Peyer's patch (tissue), 4 donors: ENCODE data around the gene SURF4. TPM values are rescaled to one million over a fixed set of nuclear protein-coding genes. Genes with fewer than 3 reads are reported as not detected.
A peak's percentile ranks its signal among the peaks of the same experiment; 100 is the strongest.

Experiments
- DNase-seq, 3 donors: peaks; one replicate each; pipeline ENCODE4 v3.0.0-alpha.2; 2017 to 2019
- H3K27ac ChIP-seq, 4 donors: fragments of 200-600 bp; sonication (generic); one replicate each; pipeline ENCODE4 v1.5.1; 2016 to 2019
- H3K27me3 ChIP-seq, 2 donors: fragments of 200-600 bp; sonication (generic); one replicate each; pipeline ENCODE4 v1.5.1; 2019
- H3K36me3 ChIP-seq, 3 donors: fragments of 200-600 bp; sonication (generic); one replicate each; pipeline ENCODE4 v1.5.1; 2016 to 2019
- H3K4me1 ChIP-seq, 4 donors: fragments of 200-600 bp; sonication (generic); one replicate each; pipeline ENCODE4 v1.5.1; 2016 to 2019
- H3K4me3 ChIP-seq, 4 donors: fragments of 200-600 bp; sonication (generic); 1 replicate in 3 of 4; 2 replicates in 1 of 4; pipeline ENCODE4 v1.5.1; 2016 to 2019; ENCODE audit warnings: mild to moderate bottlenecking in 1 of 4
- H3K9me3 ChIP-seq, 4 donors: fragments of 200-600 bp; sonication (generic); one replicate each; pipeline ENCODE4 v1.5.1; 2016 to 2019; ENCODE audit warnings: mild to moderate bottlenecking in 1 of 4
- POLR2A ChIP-seq, 2 donors: fragments of 450-650 bp; IDR thresholded peaks; one replicate each; pipeline ENCODE4 v1.5.1; 2017; ENCODE audit warnings: antibody characterized with exemption in 2 of 2, mild to moderate bottlenecking in 2 of 2, moderate library complexity in 2 of 2
- total RNA-seq, 4 donors: library from RNA; depleted of rRNA; stranded (reverse); fragments of >200 nt; gene quantifications; one replicate each; pipeline ENCODE4 v1.1.0, GENCODE V29; 2016
- TF ChIP-seq, protein P1 (sequence below), 6 experiments: fragments of 450-650 bp in 4 of 6; fragments of 200-600 bp in 2 of 6; sonication (generic) in 1 of 6; IDR thresholded peaks; one replicate each; pipeline ENCODE4 v1.5.1; 2017 to 2019; ENCODE audit warnings: antibody characterized with exemption in 6 of 6, mild to moderate bottlenecking in 3 of 6, moderate library complexity in 1 of 6

The SURF4 gene
- 100 to 1,000 TPM in 3 of 4 donors, 10 to 100 TPM in 1; 56.9 to 281 (median 225) TPM for total RNA-seq

DNA sequence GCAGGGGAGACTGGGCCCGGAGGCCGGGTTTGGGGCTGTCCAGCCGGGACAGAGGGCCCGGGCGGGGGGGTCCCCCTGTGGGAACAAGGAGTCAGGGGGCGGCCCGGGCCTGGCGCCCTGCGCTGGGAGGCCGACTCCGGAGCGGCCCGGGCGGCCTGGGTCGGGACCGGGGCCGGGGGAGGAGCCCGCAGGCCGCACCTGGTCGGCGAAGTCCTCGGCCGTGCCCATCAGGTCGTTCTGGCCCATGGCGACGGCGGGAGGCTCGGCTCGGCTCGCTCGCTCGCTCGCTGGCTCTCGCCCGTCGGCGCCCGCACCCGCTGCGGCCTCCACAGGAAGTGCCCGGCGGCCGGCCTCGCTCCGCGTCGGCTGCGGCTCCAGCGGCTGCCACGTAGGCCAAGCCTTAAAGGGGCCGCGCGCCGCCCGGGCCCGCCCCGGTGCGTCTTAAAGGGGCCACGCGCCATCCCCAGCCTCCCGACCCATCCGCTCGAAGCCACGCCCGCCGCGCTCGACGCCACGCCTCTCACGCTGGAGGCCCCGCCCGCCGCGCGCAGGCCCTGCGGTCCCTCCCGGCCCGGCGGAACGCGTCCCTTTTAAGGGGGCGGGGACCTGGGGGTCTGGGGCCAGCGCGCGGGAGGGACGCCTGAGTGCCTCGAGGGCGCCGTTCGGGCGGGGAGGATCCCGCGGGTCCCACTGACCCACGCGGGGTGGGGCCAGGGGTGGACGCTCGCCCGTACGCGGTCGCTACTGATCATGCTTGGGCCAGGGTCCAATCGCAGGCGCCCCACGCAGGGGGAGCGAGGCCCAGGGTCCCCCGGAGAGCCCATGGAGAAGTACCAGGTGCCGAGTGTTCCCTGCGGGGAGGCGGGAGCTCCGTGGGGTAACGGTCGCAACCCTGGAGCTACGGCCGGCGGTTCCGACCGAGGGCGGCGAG is at the start of gene SURF4, which contains the start of gene STKLD1:
Gene SURF4, minus strand, starts transcription at position 337 of the 931 bp plus-strand sequence. Its CDS starts 91 bp downstream, at position 246.
Gene STKLD1, plus strand, starts transcription at position 643 of the 931 bp plus-strand sequence. Its CDS starts 108 bp downstream, at position 751.
- Histone ChIP-seq H3K27me3 (no peaks in the 10 kb centered on the region), H3K36me3 (peaks cover 0 to 18% (median 0%) of the 10 kb centered on the region in 3 donors), H3K4me3 (peak within 1 kb of the TSS; percentile 94 to 100 (median 98)), H3K4me1 (peaks cover 8 to 43% (median 21%) of the 10 kb centered on the region in 4 donors), H3K27ac (peak within 1 kb of the TSS; percentile 96 to 100 (median 99)), H3K9me3 (no peaks in the 10 kb centered on the region)
- TF ChIP-seq, protein P1, sequence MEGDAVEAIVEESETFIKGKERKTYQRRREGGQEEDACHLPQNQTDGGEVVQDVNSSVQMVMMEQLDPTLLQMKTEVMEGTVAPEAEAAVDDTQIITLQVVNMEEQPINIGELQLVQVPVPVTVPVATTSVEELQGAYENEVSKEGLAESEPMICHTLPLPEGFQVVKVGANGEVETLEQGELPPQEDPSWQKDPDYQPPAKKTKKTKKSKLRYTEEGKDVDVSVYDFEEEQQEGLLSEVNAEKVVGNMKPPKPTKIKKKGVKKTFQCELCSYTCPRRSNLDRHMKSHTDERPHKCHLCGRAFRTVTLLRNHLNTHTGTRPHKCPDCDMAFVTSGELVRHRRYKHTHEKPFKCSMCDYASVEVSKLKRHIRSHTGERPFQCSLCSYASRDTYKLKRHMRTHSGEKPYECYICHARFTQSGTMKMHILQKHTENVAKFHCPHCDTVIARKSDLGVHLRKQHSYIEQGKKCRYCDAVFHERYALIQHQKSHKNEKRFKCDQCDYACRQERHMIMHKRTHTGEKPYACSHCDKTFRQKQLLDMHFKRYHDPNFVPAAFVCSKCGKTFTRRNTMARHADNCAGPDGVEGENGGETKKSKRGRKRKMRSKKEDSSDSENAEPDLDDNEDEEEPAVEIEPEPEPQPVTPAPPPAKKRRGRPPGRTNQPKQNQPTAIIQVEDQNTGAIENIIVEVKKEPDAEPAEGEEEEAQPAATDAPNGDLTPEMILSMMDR (IDR thresholded peaks at IDR 0.05): peak in 3 of 6 experiments; percentile 34 to 51 (median 45)
- peak; percentile 83 to 96 for TF ChIP-seq POLR2A (IDR thresholded peaks at IDR 0.05)
- DNase-seq: peak; percentile 95 to 98 (median 98)

DNA sequence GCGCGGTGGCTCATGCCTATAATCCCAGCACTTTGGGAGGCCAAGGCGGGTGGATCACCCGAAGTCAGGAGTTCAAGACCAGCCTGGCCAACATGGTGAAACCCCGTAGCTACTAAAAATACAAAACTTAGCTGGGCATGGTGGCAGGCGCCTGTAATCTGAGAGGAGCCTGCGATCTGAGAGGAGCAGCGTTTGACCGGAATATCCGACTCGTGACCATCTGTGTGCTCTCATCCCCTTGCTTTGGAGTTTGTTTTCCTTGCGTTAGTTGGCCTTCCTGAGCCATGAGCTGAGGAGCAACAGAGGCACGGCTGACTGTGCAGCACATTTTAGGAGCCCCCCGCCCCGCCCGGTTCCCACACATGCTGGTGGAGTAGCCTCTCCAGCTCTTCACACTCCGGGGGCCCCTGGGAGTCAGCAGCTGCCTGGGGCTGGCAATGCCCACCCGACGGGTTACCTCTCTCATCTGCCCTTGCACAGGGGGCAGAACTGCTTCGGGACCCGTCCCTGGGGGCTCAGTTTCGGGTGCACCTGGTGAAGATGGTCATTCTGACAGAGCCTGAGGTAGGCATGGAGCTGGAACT is 49.3 kb upstream of the SURF4 start:
- Histone ChIP-seq H3K9me3 (peaks cover 0 to 3% (median 0%) of the 10 kb centered on the region in 4 donors), H3K4me3 (no peak overlapping the region), H3K27me3 (peaks cover 0 to 5% of the 10 kb centered on the region in 2 donors), H3K27ac (no peak overlapping the region), H3K4me1 (peaks cover 0 to 15% (median 6%) of the 10 kb centered on the region in 4 donors), H3K36me3 (no peaks in the 10 kb centered on the region)
- no peak for TF ChIP-seq POLR2A (IDR thresholded peaks at IDR 0.05)
- TF ChIP-seq, protein P1 (IDR thresholded peaks at IDR 0.05): no peak
- DNase-seq: no peak

DNA sequence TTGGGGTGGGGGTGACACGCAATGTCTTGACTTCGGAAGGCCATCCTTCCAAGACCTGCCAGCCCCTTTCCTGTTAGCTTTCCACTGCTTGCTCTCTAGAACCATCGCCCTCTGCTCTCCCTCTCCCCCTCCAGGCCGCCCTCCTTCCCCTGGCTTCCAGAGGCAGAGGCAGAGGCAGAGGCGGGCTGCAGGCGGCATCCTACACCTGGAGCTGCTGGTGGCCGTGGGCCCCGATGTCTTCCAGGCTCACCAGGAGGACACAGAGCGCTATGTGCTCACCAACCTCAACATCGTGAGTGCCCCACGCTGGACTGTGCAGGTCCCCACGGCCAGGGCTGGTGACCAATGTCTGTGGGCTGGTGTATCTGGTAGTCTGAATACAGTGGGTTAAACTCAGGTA is 48.3 kb upstream of the SURF4 start:
- no peak overlapping the region for H3K4me3 ChIP-seq
- H3K27ac ChIP-seq: no peak overlapping the region
- H3K27me3 ChIP-seq: peaks cover 0 to 5% of the 10 kb centered on the region in 2 donors
- peaks cover 0 to 3% (median 0%) of the 10 kb centered on the region in 4 donors for H3K9me3 ChIP-seq
- no peaks in the 10 kb centered on the region for H3K36me3 ChIP-seq
- no peak for DNase-seq
- H3K4me1 ChIP-seq: peaks cover 0 to 15% (median 8%) of the 10 kb centered on the region in 4 donors
- no peak for TF ChIP-seq POLR2A (IDR thresholded peaks at IDR 0.05)
- TF ChIP-seq, protein P1 (IDR thresholded peaks at IDR 0.05): no peak

DNA sequence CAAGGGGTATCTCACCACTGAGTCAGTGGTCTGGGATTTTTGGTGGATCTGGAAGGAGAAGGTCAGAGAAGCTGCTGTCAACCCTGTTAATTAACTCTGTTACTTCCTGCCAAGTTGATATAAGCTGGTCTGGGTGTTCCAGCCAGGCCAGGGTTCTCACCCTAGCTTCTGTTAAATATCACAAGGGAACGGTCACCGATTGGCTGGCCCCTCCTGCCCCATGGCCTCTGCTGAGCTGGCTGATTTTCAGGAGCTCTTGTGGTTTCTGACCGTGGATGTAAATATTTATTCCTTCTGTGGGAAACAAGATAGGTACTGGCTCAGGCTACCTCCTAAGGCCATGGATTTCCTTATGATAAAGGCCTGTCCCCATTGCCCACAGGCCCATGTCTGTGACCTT is 47.4 kb upstream of the SURF4 start:
- peaks cover 0 to 14% (median 4%) of the 10 kb centered on the region in 4 donors for H3K4me1 ChIP-seq
- DNase-seq: no peak
- no peak overlapping the region for H3K27ac ChIP-seq
- H3K36me3 ChIP-seq: no peaks in the 10 kb centered on the region
- H3K9me3 ChIP-seq: peaks cover 0 to 3% (median 0%) of the 10 kb centered on the region in 4 donors
- H3K4me3 ChIP-seq: no peak overlapping the region
- no peak for TF ChIP-seq POLR2A (IDR thresholded peaks at IDR 0.05)
- TF ChIP-seq, protein P1 (IDR thresholded peaks at IDR 0.05): no peak
- peaks cover 0 to under 1% of the 10 kb centered on the region in 2 donors for H3K27me3 ChIP-seq

DNA sequence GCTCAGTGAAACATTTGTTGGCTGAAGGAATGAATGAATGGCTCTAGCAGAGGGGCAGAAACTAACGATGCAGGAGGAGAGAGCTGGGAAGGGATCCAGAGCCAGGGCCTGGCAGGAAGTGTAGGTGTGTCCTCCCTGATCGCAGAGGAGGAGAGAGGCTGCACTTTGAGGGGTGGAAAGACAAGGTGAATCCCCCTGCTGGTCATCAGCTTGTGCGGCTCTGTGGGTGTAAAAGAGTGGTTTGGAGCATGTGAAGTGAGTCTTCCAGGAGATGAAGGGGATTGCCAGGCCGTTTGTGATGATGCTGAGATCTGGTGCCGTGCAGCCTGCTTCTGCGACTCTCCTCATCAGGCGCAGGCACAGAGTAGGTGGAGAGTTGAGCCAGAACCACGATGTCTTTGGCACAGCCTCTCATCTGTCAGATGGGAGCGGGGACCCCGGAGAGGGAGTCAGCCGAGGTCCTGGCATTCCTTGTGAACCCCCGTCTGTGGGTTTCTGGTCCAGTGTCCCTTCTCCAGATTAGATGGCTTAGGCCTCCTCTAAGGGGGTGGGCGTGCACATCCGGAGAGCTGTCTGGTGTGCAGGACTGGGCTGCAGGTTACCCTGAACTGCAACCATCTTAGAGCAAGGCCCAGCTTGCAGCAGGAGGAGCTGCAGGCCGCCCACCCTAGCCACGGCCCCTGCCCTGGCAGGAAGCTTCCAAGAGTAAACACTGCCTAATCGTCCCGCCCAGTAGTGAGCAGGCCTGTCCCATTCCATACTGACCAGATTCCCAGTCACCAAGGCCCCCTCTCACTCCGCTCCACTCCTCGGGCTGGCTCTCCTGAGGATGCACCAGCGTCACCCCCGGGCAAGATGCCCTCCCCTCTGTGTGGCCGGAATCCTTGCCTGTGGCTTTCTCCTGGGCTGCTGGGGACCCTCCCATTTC is 46.0 kb upstream of the SURF4 start, which contains the start of gene ADAMTS13:
Gene ADAMTS13, plus strand, starts transcription at position 753 of the 928 bp plus-strand sequence. Its CDS starts 77 bp downstream, at position 830.
- Histone ChIP-seq H3K9me3 (no peaks in the 10 kb centered on the region), H3K36me3 (no peaks in the 10 kb centered on the region), H3K4me3 (no peak within 1 kb of the TSS), H3K27me3 (no peaks in the 10 kb centered on the region), H3K27ac (no peak within 1 kb of the TSS), H3K4me1 (peaks cover 3 to 14% (median 4%) of the 10 kb centered on the region in 4 donors)
- no peak for TF ChIP-seq POLR2A (IDR thresholded peaks at IDR 0.05)
- TF ChIP-seq, protein P1 (IDR thresholded peaks at IDR 0.05): no peak
- no peak for DNase-seq
